Measurements from ENCODE around the gene INPP5A.

INPP5A gene

DNA sequence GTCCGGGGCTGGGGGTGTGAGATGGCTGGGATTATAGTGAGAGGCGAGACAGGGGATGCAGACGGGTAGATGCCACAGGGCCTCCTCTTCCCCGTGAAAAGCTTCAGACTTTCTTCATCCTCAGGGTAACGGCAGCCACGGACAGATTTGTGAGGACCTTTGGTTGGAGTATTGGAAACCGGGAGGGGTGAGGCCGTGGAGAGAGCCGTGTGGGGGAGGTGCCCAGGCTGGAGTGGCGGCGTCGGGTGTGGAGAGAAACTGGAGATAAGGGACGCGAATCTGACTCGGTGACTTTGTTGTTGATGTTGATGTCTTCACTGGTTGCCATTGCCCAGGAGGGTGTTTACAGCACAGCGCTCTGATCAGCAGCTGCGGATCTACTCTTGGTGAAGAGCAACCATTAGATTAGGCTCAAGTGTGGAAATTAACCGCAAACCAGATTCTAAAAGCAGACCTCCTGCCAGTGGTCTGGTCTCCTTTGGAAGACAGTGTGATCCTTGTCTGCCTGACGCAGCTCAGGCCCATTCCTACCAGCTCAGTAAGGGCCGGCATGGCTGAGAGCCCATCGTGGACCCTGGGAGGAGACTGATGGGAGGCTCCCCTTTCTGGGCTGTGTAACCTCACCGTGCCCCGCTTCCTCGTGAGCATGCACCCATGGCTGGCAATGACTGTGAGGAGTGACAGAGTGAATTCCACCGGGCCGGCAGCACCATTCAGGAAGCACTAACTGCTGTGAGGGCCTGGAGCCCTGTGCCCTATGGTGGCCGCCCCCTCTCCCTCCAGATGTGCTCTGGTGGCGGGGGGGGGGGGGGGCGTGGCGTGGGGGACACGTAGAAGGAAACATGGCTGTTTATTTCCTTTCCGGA lies 90.3 kb downstream of the INPP5A start:
- TF ChIP-seq CREB5 (CRISPR knock-in tag; IDR thresholded peaks at IDR 0.05; ENCODE audit: low read depth) (no peak), CSDC2 (CRISPR knock-in tag; IDR thresholded peaks at IDR 0.05) (no peak), GLIS3 (CRISPR knock-in tag; IDR thresholded peaks at IDR 0.05) (no peak), TOX (CRISPR knock-in tag; IDR thresholded peaks at IDR 0.05; ENCODE audit: borderline replicate concordance) (no peak), BACH2 (CRISPR knock-in tag; IDR thresholded peaks at IDR 0.05; ENCODE audit: borderline replicate concordance) (no peak), ESRRG (CRISPR knock-in tag; IDR thresholded peaks at IDR 0.05) (no peak), TSHZ2 (CRISPR knock-in tag; IDR thresholded peaks at IDR 0.05) (0 out of 2 replicates have a peak, but pooled peaks have one; percentile 34), ZNF70 (CRISPR knock-in tag; IDR thresholded peaks at IDR 0.05) (no peak), ZC3H10 (CRISPR knock-in tag; IDR thresholded peaks at IDR 0.05) (no peak), ZNF8 (CRISPR knock-in tag; IDR thresholded peaks at IDR 0.05) (no peak), PPARA (CRISPR knock-in tag; IDR thresholded peaks at IDR 0.05; ENCODE audit: borderline replicate concordance) (no peak), CSRNP3 (CRISPR knock-in tag; IDR thresholded peaks at IDR 0.05) (no peak), RARB (CRISPR knock-in tag; IDR thresholded peaks at IDR 0.05) (no peak), OSR1 (CRISPR knock-in tag; IDR thresholded peaks at IDR 0.05) (no peak), TCF4 (CRISPR knock-in tag; IDR thresholded peaks at IDR 0.05; ENCODE audit: borderline replicate concordance) (peak; percentile 37; the same call in 1 of the 2 replicates)
- TF ChIP-seq, protein P1, sequence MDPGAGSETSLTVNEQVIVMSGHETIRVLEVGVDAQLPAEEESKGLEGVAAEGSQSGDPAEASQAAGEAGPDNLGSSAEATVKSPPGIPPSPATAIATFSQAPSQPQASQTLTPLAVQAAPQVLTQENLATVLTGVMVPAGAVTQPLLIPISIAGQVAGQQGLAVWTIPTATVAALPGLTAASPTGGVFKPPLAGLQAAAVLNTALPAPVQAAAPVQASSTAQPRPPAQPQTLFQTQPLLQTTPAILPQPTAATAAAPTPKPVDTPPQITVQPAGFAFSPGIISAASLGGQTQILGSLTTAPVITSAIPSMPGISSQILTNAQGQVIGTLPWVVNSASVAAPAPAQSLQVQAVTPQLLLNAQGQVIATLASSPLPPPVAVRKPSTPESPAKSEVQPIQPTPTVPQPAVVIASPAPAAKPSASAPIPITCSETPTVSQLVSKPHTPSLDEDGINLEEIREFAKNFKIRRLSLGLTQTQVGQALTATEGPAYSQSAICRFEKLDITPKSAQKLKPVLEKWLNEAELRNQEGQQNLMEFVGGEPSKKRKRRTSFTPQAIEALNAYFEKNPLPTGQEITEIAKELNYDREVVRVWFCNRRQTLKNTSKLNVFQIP (CRISPR knock-in tag; IDR thresholded peaks at IDR 0.05; ENCODE audit: borderline replicate concordance, low read depth), result no peak
- ATAC-seq, result peak; percentile 66

- ATAC-seq, result no peak
- TF ChIP-seq ARNTL (CRISPR knock-in tag; IDR thresholded peaks at IDR 0.05; ENCODE audit: borderline replicate concordance, low read depth) (no peak), CREB5 (CRISPR knock-in tag; IDR thresholded peaks at IDR 0.05; ENCODE audit: low read depth) (no peak)
Measured at GRCh38 chr10:132628966-132629900, 91.6 kb downstream of the INPP5A start.

GRCh38 chr10:132630156-132630555 lies 92.6 kb downstream of the INPP5A start:
- no peak for ATAC-seq
- TF ChIP-seq GLIS3 (CRISPR knock-in tag; IDR thresholded peaks at IDR 0.05) (no peak), TOX (CRISPR knock-in tag; IDR thresholded peaks at IDR 0.05; ENCODE audit: borderline replicate concordance) (no peak), TSHZ2 (CRISPR knock-in tag; IDR thresholded peaks at IDR 0.05) (no peak), ARNTL (CRISPR knock-in tag; IDR thresholded peaks at IDR 0.05; ENCODE audit: borderline replicate concordance, low read depth) (no peak), PPARA (CRISPR knock-in tag; IDR thresholded peaks at IDR 0.05; ENCODE audit: borderline replicate concordance) (no peak), CSRNP3 (CRISPR knock-in tag; IDR thresholded peaks at IDR 0.05) (no peak), ZC3H10 (CRISPR knock-in tag; IDR thresholded peaks at IDR 0.05) (no peak), ZNF70 (CRISPR knock-in tag; IDR thresholded peaks at IDR 0.05) (no peak)
- TF ChIP-seq, protein P1 (CRISPR knock-in tag; IDR thresholded peaks at IDR 0.05; ENCODE audit: borderline replicate concordance, low read depth), result no peak

Data from SK-N-SH treated with all-trans-retinoic acid at 6 μM for 48 hours (cell line).